WTC11 (cell line): ENCODE results near the gene GSTM4.

Experiments used
- CTCF ChIP-seq: fragments of 200-600 bp; IDR thresholded peaks from 2 replicates; pipeline ENCODE4 v1.8.0; 2022; ENCODE audit warnings: antibody characterized with exemption
- ELF4 ChIP-seq: sonication (generic); formaldehyde crosslinking; IDR thresholded peaks from 2 replicates; pipeline ENCODE4 v1.8.1; 2022; ENCODE audit warnings: low read depth, mild to moderate bottlenecking, moderate library complexity, missing genetic modification reagents
- ETV6 ChIP-seq: sonication (generic); formaldehyde crosslinking; IDR thresholded peaks from 2 replicates; pipeline ENCODE4 v1.8.1; 2022; ENCODE audit warnings: mild to moderate bottlenecking, missing genetic modification reagents
- NR1H2 ChIP-seq: sonication (generic); formaldehyde crosslinking; IDR thresholded peaks from 2 replicates; pipeline ENCODE4 v1.9.0; 2021; ENCODE audit warnings: mild to moderate bottlenecking, moderate library complexity, missing genetic modification reagents
- NR3C1 ChIP-seq: sonication (generic); formaldehyde crosslinking; conservative IDR thresholded peaks from 2 replicates; pipeline ENCODE4 v1.8.1; 2023; ENCODE audit warnings: low read depth, mild to moderate bottlenecking, missing genetic modification reagents
- SMAD4 ChIP-seq: sonication (generic); formaldehyde crosslinking; IDR thresholded peaks from 2 replicates; pipeline ENCODE4 v1.8.0; 2022; ENCODE audit warnings: mild to moderate bottlenecking, missing genetic modification reagents
- TEAD1 ChIP-seq: sonication (generic); formaldehyde crosslinking; IDR thresholded peaks from 2 replicates; pipeline ENCODE4 v1.8.0; 2022; ENCODE audit warnings: mild to moderate bottlenecking, missing genetic modification reagents
- USF2 ChIP-seq: sonication (generic); formaldehyde crosslinking; IDR thresholded peaks from 2 replicates; pipeline ENCODE4 v1.8.1; 2023; ENCODE audit warnings: mild to moderate bottlenecking, missing genetic modification reagents, moderate library complexity
- ZNF532 ChIP-seq: fragments of 250-450 bp; sonication (Bioruptor Pico); IDR thresholded peaks from 2 replicates; pipeline ENCODE4 v1.9.0; 2021; ENCODE audit warnings: mild to moderate bottlenecking, borderline replicate concordance
- TF ChIP-seq, protein P1 (sequence below): sonication (generic); formaldehyde crosslinking; IDR thresholded peaks from 2 replicates; pipeline ENCODE4 v1.8.0; 2023; ENCODE audit warnings: missing genetic modification reagents, mild to moderate bottlenecking, borderline replicate concordance

DNA sequence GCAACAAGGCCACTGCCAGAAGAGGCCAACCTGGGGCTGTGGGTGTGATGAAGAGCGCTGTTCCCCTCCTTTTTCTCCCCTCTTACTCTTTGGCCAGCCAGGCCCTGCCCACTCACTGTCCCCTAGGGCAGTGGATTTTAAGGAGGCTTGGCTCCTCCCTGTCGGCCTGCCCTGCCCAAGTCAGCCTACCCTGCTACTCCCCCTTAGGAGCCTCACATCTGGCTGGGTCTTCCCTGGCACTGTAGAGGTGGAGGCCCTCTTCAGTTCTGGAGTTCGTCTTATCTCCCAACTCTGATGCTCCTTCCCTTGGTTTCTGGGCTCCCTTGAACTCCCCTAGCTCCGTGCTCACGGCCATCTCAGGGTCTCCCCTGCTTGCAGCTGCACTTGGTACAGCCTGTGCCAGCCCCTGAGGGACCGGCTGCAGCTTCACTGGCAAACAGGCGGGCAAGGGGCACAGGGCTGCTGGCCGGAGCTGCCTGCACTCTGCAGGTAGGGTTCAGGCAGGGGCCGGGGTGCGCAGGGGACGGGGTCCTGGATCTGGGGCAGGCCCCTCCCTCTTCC is 32.2 kb upstream of the GSTM4 start:
- TF ChIP-seq USF2 (CRISPR knock-in tag) (no peak), CTCF (no peak), ETV6 (CRISPR knock-in tag) (no peak), NR3C1 (CRISPR knock-in tag) (no peak), ELF4 (no peak), NR1H2 (CRISPR knock-in tag) (no peak), TEAD1 (CRISPR knock-in tag) (no peak), ZNF532 (no peak), SMAD4 (CRISPR knock-in tag) (no peak)
- TF ChIP-seq, protein P1, sequence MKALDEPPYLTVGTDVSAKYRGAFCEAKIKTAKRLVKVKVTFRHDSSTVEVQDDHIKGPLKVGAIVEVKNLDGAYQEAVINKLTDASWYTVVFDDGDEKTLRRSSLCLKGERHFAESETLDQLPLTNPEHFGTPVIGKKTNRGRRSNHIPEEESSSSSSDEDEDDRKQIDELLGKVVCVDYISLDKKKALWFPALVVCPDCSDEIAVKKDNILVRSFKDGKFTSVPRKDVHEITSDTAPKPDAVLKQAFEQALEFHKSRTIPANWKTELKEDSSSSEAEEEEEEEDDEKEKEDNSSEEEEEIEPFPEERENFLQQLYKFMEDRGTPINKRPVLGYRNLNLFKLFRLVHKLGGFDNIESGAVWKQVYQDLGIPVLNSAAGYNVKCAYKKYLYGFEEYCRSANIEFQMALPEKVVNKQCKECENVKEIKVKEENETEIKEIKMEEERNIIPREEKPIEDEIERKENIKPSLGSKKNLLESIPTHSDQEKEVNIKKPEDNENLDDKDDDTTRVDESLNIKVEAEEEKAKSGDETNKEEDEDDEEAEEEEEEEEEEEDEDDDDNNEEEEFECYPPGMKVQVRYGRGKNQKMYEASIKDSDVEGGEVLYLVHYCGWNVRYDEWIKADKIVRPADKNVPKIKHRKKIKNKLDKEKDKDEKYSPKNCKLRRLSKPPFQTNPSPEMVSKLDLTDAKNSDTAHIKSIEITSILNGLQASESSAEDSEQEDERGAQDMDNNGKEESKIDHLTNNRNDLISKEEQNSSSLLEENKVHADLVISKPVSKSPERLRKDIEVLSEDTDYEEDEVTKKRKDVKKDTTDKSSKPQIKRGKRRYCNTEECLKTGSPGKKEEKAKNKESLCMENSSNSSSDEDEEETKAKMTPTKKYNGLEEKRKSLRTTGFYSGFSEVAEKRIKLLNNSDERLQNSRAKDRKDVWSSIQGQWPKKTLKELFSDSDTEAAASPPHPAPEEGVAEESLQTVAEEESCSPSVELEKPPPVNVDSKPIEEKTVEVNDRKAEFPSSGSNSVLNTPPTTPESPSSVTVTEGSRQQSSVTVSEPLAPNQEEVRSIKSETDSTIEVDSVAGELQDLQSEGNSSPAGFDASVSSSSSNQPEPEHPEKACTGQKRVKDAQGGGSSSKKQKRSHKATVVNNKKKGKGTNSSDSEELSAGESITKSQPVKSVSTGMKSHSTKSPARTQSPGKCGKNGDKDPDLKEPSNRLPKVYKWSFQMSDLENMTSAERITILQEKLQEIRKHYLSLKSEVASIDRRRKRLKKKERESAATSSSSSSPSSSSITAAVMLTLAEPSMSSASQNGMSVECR (CRISPR knock-in tag): no peak
